ENCODE results near the gene SHLD1.

Gene SHLD1

DNA sequence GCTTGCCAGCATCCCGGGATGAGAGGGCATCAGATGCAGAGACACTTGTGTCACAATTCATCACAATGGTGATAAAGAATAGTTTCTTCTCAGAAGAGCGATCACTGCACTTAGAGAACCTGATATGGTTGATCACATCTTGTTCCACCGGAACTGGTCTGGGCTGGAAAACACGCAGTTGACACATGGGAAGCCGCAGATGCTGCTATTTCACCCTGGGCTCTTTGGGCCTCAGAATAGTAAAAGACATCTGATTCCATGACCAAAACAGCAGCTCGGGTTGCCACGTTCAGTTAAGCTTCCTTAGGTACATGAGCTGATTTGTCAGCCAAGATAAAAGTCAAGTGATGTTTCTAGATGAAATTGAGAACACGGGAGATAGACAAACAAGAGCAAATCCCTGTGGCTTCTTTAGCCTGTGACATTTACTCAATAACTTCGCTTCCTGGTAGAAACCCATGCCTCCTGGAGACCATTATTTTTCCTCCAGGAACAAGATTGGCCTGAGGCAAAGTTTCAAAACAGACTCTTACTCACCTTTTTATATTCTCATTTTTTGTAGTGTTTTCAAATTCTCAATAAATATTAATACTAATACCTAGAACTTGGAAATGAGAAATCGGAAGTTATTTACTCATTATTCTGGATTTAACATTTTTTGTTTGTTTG, 140.7 kb downstream of the SHLD1 start:
- no peak for DNase-seq (ENCODE audit: low read depth in 2 of 2)

DNA sequence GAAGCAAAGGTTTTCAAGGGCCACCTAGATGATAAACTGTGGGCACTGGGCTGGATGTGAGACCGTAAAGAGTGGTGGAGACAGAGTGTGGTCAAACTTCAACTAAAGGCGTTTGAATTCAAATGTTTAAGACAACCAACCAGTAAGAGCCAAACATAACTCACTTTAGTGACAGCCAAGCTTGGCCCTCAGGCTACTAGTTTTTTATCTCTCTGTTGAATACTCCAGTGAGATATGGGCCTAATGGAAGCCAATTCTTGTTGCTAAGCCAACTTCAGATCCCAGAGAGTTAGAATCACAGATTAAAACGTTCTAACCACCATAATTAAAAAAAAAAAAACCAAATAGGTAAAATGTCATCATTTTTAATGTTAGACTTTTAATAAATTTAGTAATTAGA, 142.9 kb downstream of the SHLD1 start:
- DNase-seq (ENCODE audit: low read depth in 2 of 2): no peak

- no peak for DNase-seq (ENCODE audit: low read depth in 2 of 2)
These were observed 143.4 kb downstream of the SHLD1 start for GRCh38 chr20:5893621-5894020.

DNA sequence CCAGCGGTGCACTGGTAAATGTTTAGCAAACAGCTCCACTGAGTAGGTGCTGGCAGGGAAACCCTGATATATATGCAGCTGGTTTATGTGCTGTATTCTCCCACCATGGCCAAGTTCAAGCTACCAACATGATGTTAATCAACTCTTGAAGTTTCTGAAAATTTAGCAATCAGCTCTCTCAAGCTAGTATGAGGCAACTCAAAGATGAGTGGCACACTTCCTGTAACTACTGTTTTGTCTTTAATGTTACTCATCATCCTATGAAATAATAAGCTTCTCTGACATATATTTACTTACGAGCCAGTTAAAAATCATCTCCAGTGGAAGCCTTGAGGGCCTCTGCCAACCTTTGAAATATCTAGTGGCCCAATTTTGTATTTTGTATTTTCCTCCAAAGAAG, 145.4 kb downstream of the SHLD1 start:
- DNase-seq (ENCODE audit: low read depth in 2 of 2): no peak

DNA sequence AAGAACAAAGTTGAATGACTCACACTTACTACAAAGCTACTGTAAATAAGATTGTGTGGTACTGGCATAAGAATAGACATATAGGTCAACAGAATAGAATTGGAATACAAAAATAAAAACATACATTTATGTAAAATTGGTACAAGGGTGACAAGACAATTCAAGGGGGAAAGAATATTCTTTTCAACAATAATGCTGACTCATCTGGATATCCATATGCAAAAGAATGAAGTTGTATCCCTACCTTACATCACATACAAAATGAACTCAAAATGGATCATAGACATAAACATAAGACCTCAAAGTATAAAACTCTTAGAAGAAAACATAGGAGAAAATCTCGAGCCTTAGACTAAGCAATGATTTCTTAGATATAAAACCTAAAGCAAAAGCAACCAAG, 149.2 kb downstream of the SHLD1 start:
- no peak for DNase-seq (ENCODE audit: low read depth in 2 of 2)

- DNase-seq (ENCODE audit: low read depth in 2 of 2): no peak
These were observed 150.7 kb downstream of the SHLD1 start for GRCh38 chr20:5900908-5901307.

DNA sequence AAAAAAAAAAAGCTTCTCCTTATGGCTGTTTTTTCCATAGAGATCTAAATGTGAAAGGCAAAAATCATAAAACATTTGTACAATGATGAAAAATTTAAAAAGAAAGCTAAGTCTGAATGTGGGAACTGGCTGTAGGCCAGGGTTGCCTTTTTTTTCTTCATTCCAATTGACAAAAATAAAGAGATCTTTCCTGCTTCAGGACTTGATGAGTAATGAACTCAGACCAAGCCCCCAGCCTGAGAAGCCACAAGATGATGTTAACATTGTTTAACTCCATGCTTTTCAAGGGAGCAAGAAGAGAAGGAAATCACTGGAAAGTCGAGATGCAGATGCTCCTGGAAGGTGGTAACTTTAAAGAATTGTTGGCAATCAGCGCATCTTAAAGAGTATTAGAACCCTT, 158.8 kb downstream of the SHLD1 start:
- no peak for DNase-seq (ENCODE audit: low read depth in 2 of 2)

DNA sequence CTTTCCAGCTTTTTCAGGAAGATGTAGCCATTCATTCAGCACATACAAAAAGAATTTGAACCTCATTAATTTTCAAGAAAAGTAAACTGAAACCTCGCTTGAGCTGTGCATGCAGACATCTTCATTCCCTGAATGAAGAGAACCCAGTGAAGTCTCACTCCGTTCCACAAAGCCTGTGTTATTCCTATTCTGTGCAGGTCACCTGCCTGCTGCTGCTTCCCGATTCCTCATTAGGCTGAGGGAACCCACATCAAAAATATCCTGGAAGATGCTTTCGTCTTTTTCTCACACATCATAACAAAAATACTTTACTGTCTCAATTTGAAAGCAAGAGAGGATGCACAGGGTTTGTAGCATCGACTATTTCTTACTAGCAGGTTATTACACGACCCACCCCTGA, 160.0 kb downstream of the SHLD1 start:
- DNase-seq (ENCODE audit: low read depth in 2 of 2): no peak

DNA sequence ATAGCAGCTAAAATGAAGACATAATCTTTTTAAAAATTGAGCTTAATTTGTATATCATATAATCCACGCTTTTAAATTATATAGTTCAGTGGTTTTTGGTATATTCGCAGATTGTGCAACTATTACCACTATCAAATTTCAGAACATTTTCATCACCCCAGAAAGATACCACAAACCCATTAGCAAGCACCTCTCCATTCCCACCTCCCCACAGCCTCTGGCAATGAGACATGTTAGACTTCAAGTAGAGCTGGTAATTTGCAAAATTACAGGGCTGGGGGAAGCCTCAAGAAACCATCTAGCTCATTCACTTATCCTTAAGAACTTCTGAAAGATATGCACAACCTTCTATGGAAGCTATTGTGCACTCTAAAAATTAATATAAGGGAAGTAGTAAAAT, 163.0 kb downstream of the SHLD1 start:
- DNase-seq (ENCODE audit: low read depth in 2 of 2): no peak

Data from stimulated activated CD8-positive, alpha-beta memory T cell treated with anti-CD3 and anti-CD28 coated beads, Interleukin-15, amount 100 ng/mL, for 48 hours (primary cell).